IMR-90 (cell line): ENCODE results near the gene HSD17B4.
"Not testable (repeated sequence)": the region's sequence is repeated elsewhere in the genome, so short reads cannot be mapped to it uniquely, and the experiment has no call there.

Experiments
- BHLHE40 ChIP-seq: fragments of 150-350 bp; IDR thresholded peaks from 2 replicates; pipeline ENCODE4 v1.6.1; 2016; ENCODE audit warnings: mild to moderate bottlenecking, low read depth, low read length
- CEBPB ChIP-seq: IDR thresholded peaks from 2 replicates; pipeline ENCODE4 v1.6.1; 2012; ENCODE audit warnings: low read depth, low read length, improper control_type of control experiment
- CHD1 ChIP-seq: IDR thresholded peaks from 2 replicates; pipeline ENCODE4 v1.6.1; 2012; ENCODE audit warnings: low read depth, low read length, improper control_type of control experiment
- MAFK ChIP-seq: IDR thresholded peaks from 2 replicates; pipeline ENCODE4 v1.6.1; 2012; ENCODE audit warnings: low read depth, low read length, improper control_type of control experiment
- MAZ ChIP-seq: IDR thresholded peaks from 2 replicates; pipeline ENCODE4 v1.6.1; 2012; ENCODE audit warnings: low read depth, mild to moderate bottlenecking, low read length, improper control_type of control experiment, moderate library complexity, borderline replicate concordance
- MXI1 ChIP-seq: IDR thresholded peaks from 2 replicates; pipeline ENCODE4 v1.6.1; 2012; ENCODE audit warnings: low read depth, mild to moderate bottlenecking, low read length, moderate library complexity, borderline replicate concordance
- POLR2A ChIP-seq: IDR thresholded peaks from 2 replicates; pipeline ENCODE4 v1.6.1; 2012; ENCODE audit warnings: mild to moderate bottlenecking, low read depth, low read length
- RAD21 ChIP-seq: IDR thresholded peaks from 2 replicates; pipeline ENCODE4 v1.6.1; 2012; ENCODE audit warnings: low read length, improper control_type of control experiment
- RCOR1 ChIP-seq: IDR thresholded peaks from 2 replicates; pipeline ENCODE4 v1.6.1; 2012; ENCODE audit warnings: mild to moderate bottlenecking, low read length, improper control_type of control experiment; ENCODE audit not compliant: insufficient replicate concordance
- RFX5 ChIP-seq: IDR thresholded peaks from 2 replicates; pipeline ENCODE4 v1.8.0; 2012; ENCODE audit warnings: low read depth, mild to moderate bottlenecking, low read length, moderate library complexity
- TF ChIP-seq, protein P1 (sequence below): conservative IDR thresholded peaks from 2 replicates; pipeline ENCODE4 v1.5.1; 2012; ENCODE audit warnings: mild to moderate bottlenecking, low read depth, low read length, improper control_type of control experiment
- TF ChIP-seq, protein P2 (sequence below): fragments of 150-350 bp; IDR thresholded peaks from 2 replicates; pipeline ENCODE4 v1.6.1; 2017; ENCODE audit warnings: mild to moderate bottlenecking, antibody characterized with exemption, low read length, low read depth

DNA sequence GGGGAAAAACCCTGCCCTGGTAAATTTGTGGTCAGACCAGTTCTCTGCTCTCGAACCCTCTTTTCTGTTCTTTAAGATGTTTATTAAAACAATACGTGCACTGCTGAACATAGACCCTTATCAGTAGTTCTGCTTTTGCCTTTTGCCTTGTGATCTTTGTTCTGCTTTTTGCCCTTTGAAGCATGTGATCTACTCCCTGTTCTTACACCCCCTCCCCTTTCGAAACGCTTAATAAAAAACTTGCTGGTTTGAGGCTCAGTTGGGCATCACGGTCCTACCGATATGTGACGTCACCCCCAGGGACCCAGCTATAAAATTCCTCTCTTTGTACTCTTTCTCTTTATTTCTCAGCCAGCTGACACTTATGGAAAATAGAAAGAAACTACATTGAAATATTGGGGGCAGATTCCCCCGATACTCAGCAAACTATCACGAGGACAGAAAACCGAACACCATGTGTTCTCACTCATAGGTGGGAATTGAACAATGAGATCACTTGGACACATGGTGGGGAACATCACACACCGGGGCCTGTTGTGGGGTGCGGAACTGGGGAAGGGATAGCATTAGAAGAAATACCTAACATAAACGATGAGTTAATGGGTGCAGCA lies 38.1 kb upstream of the HSD17B4 start:
- TF ChIP-seq MXI1, POLR2A, RCOR1, MAFK, CEBPB, CHD1, MAZ, RAD21, RFX5, BHLHE40: not testable (repeated sequence)
- TF ChIP-seq, protein P1, sequence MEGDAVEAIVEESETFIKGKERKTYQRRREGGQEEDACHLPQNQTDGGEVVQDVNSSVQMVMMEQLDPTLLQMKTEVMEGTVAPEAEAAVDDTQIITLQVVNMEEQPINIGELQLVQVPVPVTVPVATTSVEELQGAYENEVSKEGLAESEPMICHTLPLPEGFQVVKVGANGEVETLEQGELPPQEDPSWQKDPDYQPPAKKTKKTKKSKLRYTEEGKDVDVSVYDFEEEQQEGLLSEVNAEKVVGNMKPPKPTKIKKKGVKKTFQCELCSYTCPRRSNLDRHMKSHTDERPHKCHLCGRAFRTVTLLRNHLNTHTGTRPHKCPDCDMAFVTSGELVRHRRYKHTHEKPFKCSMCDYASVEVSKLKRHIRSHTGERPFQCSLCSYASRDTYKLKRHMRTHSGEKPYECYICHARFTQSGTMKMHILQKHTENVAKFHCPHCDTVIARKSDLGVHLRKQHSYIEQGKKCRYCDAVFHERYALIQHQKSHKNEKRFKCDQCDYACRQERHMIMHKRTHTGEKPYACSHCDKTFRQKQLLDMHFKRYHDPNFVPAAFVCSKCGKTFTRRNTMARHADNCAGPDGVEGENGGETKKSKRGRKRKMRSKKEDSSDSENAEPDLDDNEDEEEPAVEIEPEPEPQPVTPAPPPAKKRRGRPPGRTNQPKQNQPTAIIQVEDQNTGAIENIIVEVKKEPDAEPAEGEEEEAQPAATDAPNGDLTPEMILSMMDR, result not testable (repeated sequence)
- TF ChIP-seq, protein P2, sequence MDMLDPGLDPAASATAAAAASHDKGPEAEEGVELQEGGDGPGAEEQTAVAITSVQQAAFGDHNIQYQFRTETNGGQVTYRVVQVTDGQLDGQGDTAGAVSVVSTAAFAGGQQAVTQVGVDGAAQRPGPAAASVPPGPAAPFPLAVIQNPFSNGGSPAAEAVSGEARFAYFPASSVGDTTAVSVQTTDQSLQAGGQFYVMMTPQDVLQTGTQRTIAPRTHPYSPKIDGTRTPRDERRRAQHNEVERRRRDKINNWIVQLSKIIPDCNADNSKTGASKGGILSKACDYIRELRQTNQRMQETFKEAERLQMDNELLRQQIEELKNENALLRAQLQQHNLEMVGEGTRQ, result not testable (repeated sequence)
